ENCODE data around the gene MBD4. TPM values are rescaled to one million over a fixed set of nuclear protein-coding genes. Genes with fewer than 3 reads are reported as not detected.

The MBD4 gene
- total RNA-seq, 1 donor from 2014 or later = 38.8 TPM

DNA sequence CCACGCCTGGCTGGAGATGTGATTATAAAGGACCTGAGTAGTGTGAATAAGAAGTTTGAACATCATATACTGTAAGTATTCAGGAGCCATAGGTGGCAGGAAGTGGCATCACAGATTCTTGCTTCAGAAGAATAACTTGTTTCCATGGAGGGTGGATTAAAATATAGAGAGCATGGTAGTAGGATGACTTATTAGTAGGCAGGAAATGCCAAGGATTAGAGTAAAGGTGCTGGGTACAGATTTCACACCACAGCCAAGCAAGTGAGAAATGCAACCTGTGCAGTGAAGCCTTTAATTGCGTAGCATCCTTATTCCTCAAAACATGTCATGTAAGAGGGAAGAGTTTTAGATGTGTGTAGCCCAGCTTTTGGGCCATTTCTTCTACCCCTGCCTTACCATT, 31.1 kb upstream of the MBD4 start:
- ATAC-seq = no peak
- TF ChIP-seq, protein P1, sequence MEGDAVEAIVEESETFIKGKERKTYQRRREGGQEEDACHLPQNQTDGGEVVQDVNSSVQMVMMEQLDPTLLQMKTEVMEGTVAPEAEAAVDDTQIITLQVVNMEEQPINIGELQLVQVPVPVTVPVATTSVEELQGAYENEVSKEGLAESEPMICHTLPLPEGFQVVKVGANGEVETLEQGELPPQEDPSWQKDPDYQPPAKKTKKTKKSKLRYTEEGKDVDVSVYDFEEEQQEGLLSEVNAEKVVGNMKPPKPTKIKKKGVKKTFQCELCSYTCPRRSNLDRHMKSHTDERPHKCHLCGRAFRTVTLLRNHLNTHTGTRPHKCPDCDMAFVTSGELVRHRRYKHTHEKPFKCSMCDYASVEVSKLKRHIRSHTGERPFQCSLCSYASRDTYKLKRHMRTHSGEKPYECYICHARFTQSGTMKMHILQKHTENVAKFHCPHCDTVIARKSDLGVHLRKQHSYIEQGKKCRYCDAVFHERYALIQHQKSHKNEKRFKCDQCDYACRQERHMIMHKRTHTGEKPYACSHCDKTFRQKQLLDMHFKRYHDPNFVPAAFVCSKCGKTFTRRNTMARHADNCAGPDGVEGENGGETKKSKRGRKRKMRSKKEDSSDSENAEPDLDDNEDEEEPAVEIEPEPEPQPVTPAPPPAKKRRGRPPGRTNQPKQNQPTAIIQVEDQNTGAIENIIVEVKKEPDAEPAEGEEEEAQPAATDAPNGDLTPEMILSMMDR (IDR thresholded peaks at IDR 0.05) = no peak
- Histone ChIP-seq H3K9me3 (no peaks in the 10 kb centered on the region), H3K4me1 (peaks cover 8% of the 10 kb centered on the region), H3K36me3 (peaks cover 40% of the 10 kb centered on the region), H3K4me3 (no peak overlapping the region), H3K27me3 (ENCODE audit: low read depth) (no peaks in the 10 kb centered on the region), H3K27ac (no peak overlapping the region)
- DNase-seq = no peak
- intact Hi-C loops (cut with DNase I) = no loop called here

DNA sequence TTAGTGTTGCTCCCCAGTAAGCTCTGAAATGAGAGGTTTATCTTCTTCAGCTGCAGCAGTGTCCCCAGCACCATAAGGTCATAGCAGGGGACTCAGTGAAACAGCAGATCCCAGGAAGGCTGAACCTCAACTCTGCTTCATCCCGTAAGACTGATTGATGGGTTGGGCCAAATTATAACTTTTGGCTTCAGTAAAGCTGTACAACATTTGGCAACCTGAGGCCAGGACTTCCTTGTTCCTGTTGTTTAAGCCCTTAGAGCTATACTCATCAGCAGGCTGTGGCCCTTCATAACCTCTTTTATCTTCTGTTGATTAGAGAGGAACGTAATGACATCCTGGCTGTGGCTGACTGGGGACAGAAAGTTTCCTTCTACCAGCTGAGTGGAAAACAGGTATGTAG, 29.3 kb upstream of the MBD4 start:
- Histone ChIP-seq H3K36me3 (peaks cover 38% of the 10 kb centered on the region), H3K9me3 (no peaks in the 10 kb centered on the region), H3K27ac (no peak overlapping the region), H3K27me3 (ENCODE audit: low read depth) (no peaks in the 10 kb centered on the region), H3K4me3 (no peak overlapping the region), H3K4me1 (peaks cover 8% of the 10 kb centered on the region)
- ATAC-seq = peak in 1 of 2 donors; percentile 21
- TF ChIP-seq, protein P1 (IDR thresholded peaks at IDR 0.05) = no peak
- intact Hi-C loops (cut with DNase I) = no loop called here
- DNase-seq = no peak

DNA sequence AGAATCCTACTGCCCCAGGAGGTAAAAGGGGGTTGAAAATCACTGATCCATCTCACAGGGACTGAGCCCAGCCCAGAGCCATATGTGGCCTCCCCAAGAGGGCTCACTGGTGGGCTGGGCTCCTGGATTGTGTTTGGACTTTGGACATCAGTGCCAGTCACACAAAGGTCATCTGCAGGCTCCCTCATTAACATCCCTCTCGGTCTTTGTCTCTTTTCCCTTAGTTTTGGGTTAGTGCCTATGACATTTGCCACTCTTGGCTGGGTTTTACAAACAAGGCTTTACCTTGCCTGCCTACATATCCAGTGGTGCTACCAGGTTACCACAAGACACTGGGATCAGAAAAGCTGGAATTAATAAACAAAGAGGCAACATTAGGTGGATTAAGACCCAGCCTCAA, 28.2 kb upstream of the MBD4 start:
- Histone ChIP-seq H3K4me1 (peaks cover 8% of the 10 kb centered on the region), H3K36me3 (peaks cover 43% of the 10 kb centered on the region), H3K27me3 (ENCODE audit: low read depth) (no peaks in the 10 kb centered on the region), H3K4me3 (no peak overlapping the region), H3K9me3 (no peaks in the 10 kb centered on the region), H3K27ac (no peak overlapping the region)
- DNase-seq (no peak), ATAC-seq (no peak)
- TF ChIP-seq, protein P1 (IDR thresholded peaks at IDR 0.05) = no peak
- intact Hi-C loops (cut with DNase I) = no loop called here

DNA sequence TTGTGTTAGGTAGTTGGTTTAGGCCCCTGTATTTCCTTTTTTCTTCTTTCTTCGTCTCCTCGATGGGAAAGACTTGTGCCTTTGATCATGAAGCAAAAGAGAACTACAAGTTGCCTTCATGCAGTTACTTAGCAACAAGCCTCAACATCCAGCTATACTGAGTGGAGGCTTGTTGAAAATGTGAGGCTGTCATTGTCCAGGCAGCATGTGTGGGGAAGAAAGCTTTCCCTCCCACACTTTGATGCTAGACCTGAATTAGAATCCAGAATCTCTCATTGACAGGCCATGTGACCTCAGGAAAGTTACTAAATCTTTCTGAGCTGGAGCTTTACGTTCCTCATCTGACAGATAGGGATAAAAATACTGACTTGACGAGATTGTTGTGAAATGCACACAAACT, 24.0 kb upstream of the MBD4 start:
- TF ChIP-seq, protein P1 (IDR thresholded peaks at IDR 0.05) = no peak
- H3K4me1 ChIP-seq = peaks cover 2% of the 10 kb centered on the region
- peaks cover 24% of the 10 kb centered on the region for H3K36me3 ChIP-seq
- no peaks in the 10 kb centered on the region for H3K9me3 ChIP-seq
- no peak overlapping the region for H3K4me3 ChIP-seq
- intact Hi-C loops (cut with DNase I) = no loop called here
- no peak for ATAC-seq
- no peaks in the 10 kb centered on the region for H3K27me3 ChIP-seq (ENCODE audit: low read depth)
- H3K27ac ChIP-seq = no peak overlapping the region
- DNase-seq = no peak

DNA sequence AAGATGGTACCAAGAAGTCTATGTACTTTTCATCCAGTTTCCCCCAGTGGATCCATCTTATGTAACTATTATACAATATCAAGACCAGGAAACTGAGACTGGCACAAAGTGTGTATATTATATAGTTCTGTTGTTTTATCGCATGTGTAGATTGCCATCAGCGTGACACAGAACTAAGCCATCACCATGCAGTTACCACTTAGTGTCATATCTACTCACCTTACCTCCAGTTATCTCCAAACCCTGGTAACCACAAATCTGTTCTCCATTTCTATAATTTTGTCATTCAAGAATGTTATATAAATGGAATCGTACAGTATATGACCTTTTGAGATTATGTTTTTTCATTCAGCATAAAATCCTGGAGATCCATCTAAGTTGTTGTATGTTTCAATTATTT, 23.3 kb upstream of the MBD4 start:
- DNase-seq (no peak), ATAC-seq (no peak)
- no peak overlapping the region for H3K27ac ChIP-seq
- intact Hi-C loops (cut with DNase I) = no loop called here
- H3K4me1 ChIP-seq = no peaks in the 10 kb centered on the region
- H3K4me3 ChIP-seq = no peak overlapping the region
- TF ChIP-seq, protein P1 (IDR thresholded peaks at IDR 0.05) = no peak
- no peaks in the 10 kb centered on the region for H3K9me3 ChIP-seq
- H3K27me3 ChIP-seq (ENCODE audit: low read depth) = no peaks in the 10 kb centered on the region
- peaks cover 30% of the 10 kb centered on the region for H3K36me3 ChIP-seq
